Caco-2 (cell line): ENCODE measurements around the gene PRRC2A. TPM values are rescaled to one million over a fixed set of nuclear protein-coding genes. Genes with fewer than 3 reads are reported as not detected.

Experiments used
- BruUV-seq: library from RNA; stranded (reverse); fragments of 400-500 nt; replicated peaks from 2 replicates; lab custom pipeline; 2021; lab: Mats Ljungman, UMichigan
- CTCF ChIA-PET: fragments of 300-600 bp; sonication (Branson Sonifier 250); formaldehyde crosslinking; loops from one replicate; lab custom pipeline; 2022; ENCODE audit warnings: antibody characterized with exemption; lab: Charles Lee
- POLR2A ChIA-PET: fragments of 300-600 bp; sonication (Branson Sonifier 250); formaldehyde crosslinking; loops from one replicate; lab custom pipeline; 2022; ENCODE audit warnings: antibody characterized with exemption; lab: Charles Lee
- DNase-seq, 2 experiments: peaks; one replicate each; pipeline versions ENCODE4 v3.0.0 to v3.0.0-alpha.2; 2020 to 2022
- H3K27me3 ChIP-seq: replicated peaks from 2 replicates; pipeline ENCODE4 v1.6.0; 2011; ENCODE audit warnings: low read length; ENCODE audit not compliant: control insufficient read depth, insufficient read depth
- H3K36me3 ChIP-seq: 2 replicates; pipeline ENCODE4 v1.5.1; 2011; ENCODE audit warnings: low read length; ENCODE audit not compliant: control insufficient read depth, insufficient read depth
- H3K4me1 ChIP-seq: fragments of 250-450 bp; sonication (Bioruptor Pico); 2 replicates; pipeline ENCODE4 v1.5.1; 2020; ENCODE audit warnings: mild to moderate bottlenecking
- H3K4me3 ChIP-seq: 2 replicates; pipeline ENCODE4 v1.5.1; 2011; ENCODE audit warnings: low read depth, mild to moderate bottlenecking, control low read depth, low read length
- H3K9me3 ChIP-seq: fragments of 250-450 bp; sonication (Bioruptor Pico); 2 replicates; pipeline ENCODE4 v1.5.1; 2020; ENCODE audit warnings: mild to moderate bottlenecking, moderate library complexity
- H3K27ac Mint-ChIP-seq: one replicate; pipeline ENCODE4 v1.8.0; 2022; ENCODE audit warnings: mixed read lengths; ENCODE audit not compliant: unreplicated experiment
- H3K27me3 Mint-ChIP-seq: one replicate; pipeline ENCODE4 v1.8.0; 2022; ENCODE audit warnings: mixed read lengths; ENCODE audit not compliant: insufficient read depth, unreplicated experiment
- H3K36me3 Mint-ChIP-seq: one replicate; pipeline ENCODE4 v1.8.0; 2022; ENCODE audit warnings: mild to moderate bottlenecking, mixed read lengths; ENCODE audit not compliant: insufficient read depth, unreplicated experiment
- H3K4me1 Mint-ChIP-seq: one replicate; pipeline ENCODE4 v1.8.0; 2022; ENCODE audit warnings: low read depth, mixed read lengths; ENCODE audit not compliant: unreplicated experiment
- H3K4me3 Mint-ChIP-seq: one replicate; pipeline ENCODE4 v1.8.0; 2022; ENCODE audit warnings: mild to moderate bottlenecking, moderate library complexity, mixed read lengths; ENCODE audit not compliant: unreplicated experiment
- H3K9me3 Mint-ChIP-seq: one replicate; pipeline ENCODE4 v1.8.0; 2022; ENCODE audit warnings: mixed read lengths; ENCODE audit not compliant: unreplicated experiment
- CTCF ChIP-seq, 2 experiments: fragments of 200-600 bp in 1 of 2; IDR thresholded peaks; 1 replicate in 1 of 2; 2 replicates in 1 of 2; pipeline versions ENCODE4 v1.5.1 to v1.8.0; 2011 to 2022; ENCODE audit warnings: antibody characterized with exemption in 1 of 2, control low read depth in 1 of 2, inconsistent platforms in 1 of 2, low read depth in 1 of 2, low read length in 1 of 2, mild to moderate bottlenecking in 1 of 2, moderate library complexity in 1 of 2; ENCODE audit not compliant: insufficient read depth in 1 of 2, severe bottlenecking in 1 of 2, unreplicated experiment in 1 of 2
- intact Hi-C: fragments of 100-400 bp; cut with micrococcal nuclease; formaldehyde crosslinking; loops from one replicate; pipeline ENCODE4 v1.10.0; 2022; ENCODE audit not compliant: unreplicated experiment
- total RNA-seq: library from RNA; stranded (reverse); gene quantifications from 2 replicates; pipeline ENCODE4 v1.2.3, GENCODE V29; 2022

The PRRC2A gene
- total RNA-seq, 1 experiment from 2014 or later: 222 TPM

DNA sequence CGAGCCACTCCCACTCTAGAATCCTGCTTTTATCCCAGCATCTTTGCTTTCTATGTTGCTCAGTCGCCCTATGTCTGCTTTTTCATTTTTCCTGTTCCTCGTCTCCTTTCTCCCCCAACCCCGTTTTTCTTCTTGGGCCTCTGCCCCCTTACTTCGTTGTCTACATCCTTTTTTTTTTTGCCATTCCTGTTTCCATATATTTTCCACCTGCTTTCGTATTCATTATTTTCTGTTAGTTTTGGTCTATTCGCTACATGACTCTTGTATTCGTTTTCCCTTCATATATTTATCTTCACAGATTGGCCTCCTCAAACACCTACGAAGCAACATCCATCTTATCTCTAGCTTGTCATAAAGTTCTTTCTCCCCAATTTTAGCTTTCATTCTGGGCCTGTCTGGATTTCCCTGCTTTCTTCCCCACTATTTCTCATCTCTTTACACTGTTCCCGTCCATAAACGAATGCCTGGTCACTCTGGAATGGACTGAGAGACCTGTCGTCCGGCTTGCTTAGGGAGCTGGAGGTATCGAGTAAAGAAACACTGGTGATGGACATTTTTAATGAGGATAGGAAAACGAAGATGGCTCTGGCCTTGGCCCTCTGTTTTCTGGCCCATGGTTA is 915 bp downstream of the PRRC2A start:
- peak overlapping the region; percentile 77 for H3K4me3 ChIP-seq
- Mint-ChIP-seq H3K27ac (peak overlapping the region; percentile 99), H3K9me3 (no peaks in the 10 kb centered on the region), H3K4me1 (peaks cover 12% of the 10 kb centered on the region), H3K36me3 (peaks cover 62% of the 10 kb centered on the region), H3K4me3 (peak overlapping the region; percentile 83), H3K27me3 (no peaks in the 10 kb centered on the region)
- no peak for TF ChIP-seq CTCF (IDR thresholded peaks at IDR 0.05; ENCODE audit: insufficient read depth in 1 of 2, low read depth in 1 of 2, low read length in 1 of 2, severe bottlenecking in 1 of 2, unreplicated experiment in 1 of 2)
- no peaks in the 10 kb centered on the region for H3K27me3 ChIP-seq
- H3K4me1 ChIP-seq: peaks cover 9% of the 10 kb centered on the region
- POLR2A ChIA-PET: interaction anchor here (0.5 to 1.8 kb wide), 4 partner anchors 31 to 43 kb away, joined by 3 to 13 read pairs (median 4); partner anchors contain the start of genes APOM, BAG6, C6orf47 and GPANK1
- BruUV-seq: TSS peak; percentile 62
- intact Hi-C loops: loop anchor here (2.0 kb wide), 1 partner anchor 31 kb away; the partner anchor contains the start of gene BAG6
- H3K9me3 ChIP-seq: no peaks in the 10 kb centered on the region
- H3K36me3 ChIP-seq: peaks cover 16% of the 10 kb centered on the region
- DNase-seq: no peak
- CTCF ChIA-PET: interaction anchor here (1.0 kb wide), 1 partner anchor 36 kb away, joined by 3 read pairs; the partner anchor contains the start of gene LST1

DNA sequence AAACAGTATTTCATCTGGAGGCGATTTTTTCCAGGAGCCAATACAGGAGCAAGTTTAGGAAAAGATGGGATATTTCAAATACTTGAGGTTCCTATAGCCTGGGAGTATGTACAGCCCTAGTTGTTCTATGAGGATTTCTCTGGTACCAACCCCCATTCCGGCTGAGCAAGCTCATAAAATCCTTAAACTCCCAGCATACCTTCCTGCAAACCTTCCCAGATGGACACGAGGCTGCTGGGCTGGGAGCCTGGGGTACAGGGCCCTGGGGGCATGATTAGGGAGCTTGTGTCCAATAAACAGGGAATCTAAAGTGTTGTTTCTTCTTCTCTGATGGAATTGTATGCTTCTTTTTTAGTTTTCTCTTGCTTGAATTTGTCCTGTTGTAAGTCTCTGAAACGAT is 1.5 kb downstream of the PRRC2A start:
- Mint-ChIP-seq H3K4me1 (peaks cover 12% of the 10 kb centered on the region), H3K27me3 (no peaks in the 10 kb centered on the region), H3K9me3 (no peaks in the 10 kb centered on the region), H3K4me3 (peak overlapping the region; percentile 83), H3K36me3 (peaks cover 68% of the 10 kb centered on the region), H3K27ac (peak overlapping the region; percentile 99)
- Histone ChIP-seq H3K4me1 (peaks cover 9% of the 10 kb centered on the region), H3K36me3 (peaks cover 18% of the 10 kb centered on the region), H3K27me3 (no peaks in the 10 kb centered on the region), H3K9me3 (no peaks in the 10 kb centered on the region), H3K4me3 (peak overlapping the region; percentile 77)
- no TSS peak for BruUV-seq
- no peak for DNase-seq
- ChIA-PET CTCF (no interaction called here), POLR2A (interaction anchor here (0.5 to 1.4 kb wide), 4 partner anchors 30 to 43 kb away, joined by 3 to 4 read pairs (median 4); partner anchors contain the start of genes APOM, BAG6, C6orf47 and GPANK1)
- intact Hi-C loops: loop anchor here (2.0 kb wide), 1 partner anchor 31 kb away; the partner anchor contains the start of gene BAG6
- TF ChIP-seq CTCF (IDR thresholded peaks at IDR 0.05; ENCODE audit: insufficient read depth in 1 of 2, low read depth in 1 of 2, low read length in 1 of 2, severe bottlenecking in 1 of 2, unreplicated experiment in 1 of 2): no peak

GRCh38 chr6:31622684-31623091 is 2.2 kb downstream of the PRRC2A start:
- no peaks in the 10 kb centered on the region for H3K27me3 Mint-ChIP-seq
- no TSS peak for BruUV-seq
- CTCF ChIA-PET: no interaction called here
- POLR2A ChIA-PET: interaction anchor here (1.0 to 1.4 kb wide), 2 partner anchors 29 to 38 kb away, joined by 4 read pairs; partner anchors contain the start of genes BAG6 and C6orf47
- H3K27ac Mint-ChIP-seq: peak overlapping the region; percentile 99
- Histone ChIP-seq H3K4me1 (peaks cover 9% of the 10 kb centered on the region), H3K27me3 (no peaks in the 10 kb centered on the region), H3K4me3 (no peak overlapping the region), H3K9me3 (no peaks in the 10 kb centered on the region), H3K36me3 (peaks cover 20% of the 10 kb centered on the region)
- peaks cover 75% of the 10 kb centered on the region for H3K36me3 Mint-ChIP-seq
- no peak for DNase-seq
- peak overlapping the region; percentile 83 for H3K4me3 Mint-ChIP-seq
- no peaks in the 10 kb centered on the region for H3K9me3 Mint-ChIP-seq
- intact Hi-C loops: no loop called here
- TF ChIP-seq CTCF (IDR thresholded peaks at IDR 0.05; ENCODE audit: insufficient read depth in 1 of 2, low read depth in 1 of 2, low read length in 1 of 2, severe bottlenecking in 1 of 2, unreplicated experiment in 1 of 2): no peak
- peaks cover 12% of the 10 kb centered on the region for H3K4me1 Mint-ChIP-seq
